Calu3 (cell line): ENCODE measurements around the gene NOD2. TPM values are rescaled to one million over a fixed set of nuclear protein-coding genes. Genes with fewer than 3 reads are reported as not detected.

ENCODE experiments used
- BruUV-seq: library from RNA; stranded (reverse); fragments of 400-500 nt; replicated peaks from 2 replicates; lab custom pipeline; 2021; lab: Mats Ljungman, UMichigan
- CTCF ChIA-PET: fragments of 300-600 bp; sonication (Branson Sonifier 250); formaldehyde crosslinking; loops from one replicate; lab custom pipeline; 2022; ENCODE audit warnings: antibody characterized with exemption; lab: Charles Lee
- DNase-seq: peaks from one replicate; pipeline ENCODE4 v3.0.0; 2022
- H3K27ac Mint-ChIP-seq: one replicate; pipeline ENCODE4 v1.8.0; 2022; ENCODE audit warnings: mixed read lengths; ENCODE audit not compliant: unreplicated experiment
- H3K27me3 Mint-ChIP-seq: one replicate; pipeline ENCODE4 v1.8.0; 2022; ENCODE audit warnings: mixed read lengths; ENCODE audit not compliant: unreplicated experiment
- H3K36me3 Mint-ChIP-seq: one replicate; pipeline ENCODE4 v1.8.0; 2022; ENCODE audit warnings: mild to moderate bottlenecking, moderate library complexity, mixed read lengths; ENCODE audit not compliant: insufficient read depth, unreplicated experiment
- H3K4me1 Mint-ChIP-seq: one replicate; pipeline ENCODE4 v1.8.0; 2022; ENCODE audit warnings: mild to moderate bottlenecking, low read depth, mixed read lengths; ENCODE audit not compliant: unreplicated experiment
- H3K4me3 Mint-ChIP-seq: one replicate; pipeline ENCODE4 v1.8.0; 2022; ENCODE audit warnings: mild to moderate bottlenecking, low read depth, moderate library complexity, mixed read lengths; ENCODE audit not compliant: unreplicated experiment
- H3K9me3 Mint-ChIP-seq: one replicate; pipeline ENCODE4 v1.8.0; 2022; ENCODE audit warnings: low read depth, mixed read lengths; ENCODE audit not compliant: unreplicated experiment
- intact Hi-C: fragments of 100-400 bp; cut with micrococcal nuclease; formaldehyde crosslinking; loops from one replicate; pipeline ENCODE4 v1.10.0; 2022; ENCODE audit not compliant: unreplicated experiment
- total RNA-seq: library from RNA; stranded (reverse); gene quantifications from 2 replicates; pipeline ENCODE4 v1.2.3, GENCODE V29; 2022
- TF ChIP-seq, protein P1 (sequence below): fragments of 200-600 bp; IDR thresholded peaks from one replicate; pipeline ENCODE4 v1.8.0; 2022; ENCODE audit warnings: antibody characterized with exemption; ENCODE audit not compliant: unreplicated experiment

The NOD2 gene
- total RNA-seq, 1 experiment from 2014 or later, result 0.87 TPM

DNA sequence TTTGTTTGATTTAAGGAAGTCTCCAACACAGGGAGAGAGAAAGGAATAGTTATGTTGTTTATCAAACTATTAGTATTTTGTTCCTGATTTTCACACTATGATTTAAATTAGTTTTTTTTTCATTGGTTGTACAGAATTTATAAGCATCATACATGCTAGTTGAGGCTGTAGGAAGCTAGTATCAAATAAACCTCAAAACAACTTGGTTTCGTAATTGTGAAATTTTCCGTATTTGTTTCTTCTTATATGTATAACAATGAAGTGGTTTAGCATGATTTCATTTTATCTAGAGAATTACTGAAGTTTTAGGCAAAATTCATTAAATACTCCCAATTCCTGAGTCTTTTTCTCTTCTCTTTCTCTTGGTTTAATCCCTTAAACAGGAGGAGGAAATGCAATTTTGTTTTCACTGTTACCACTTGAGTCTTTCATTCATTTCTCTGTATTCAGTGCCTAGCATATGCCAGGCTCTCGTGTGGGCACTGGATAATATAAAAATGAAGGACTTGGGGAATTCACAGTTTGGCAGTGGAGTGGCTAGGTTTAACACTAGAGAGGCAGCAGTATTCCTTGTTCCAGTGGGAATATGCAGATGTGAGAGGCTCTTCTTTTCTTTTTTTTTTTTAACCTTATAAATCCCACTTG lies 50.3 kb downstream of the NOD2 start:
- intact Hi-C loops, result no loop called here
- BruUV-seq, result no TSS peak
- Mint-ChIP-seq H3K27me3 (peaks cover 12% of the 10 kb centered on the region), H3K9me3 (no peaks in the 10 kb centered on the region), H3K36me3 (peaks cover 23% of the 10 kb centered on the region), H3K27ac (no peak overlapping the region), H3K4me3 (no peak overlapping the region), H3K4me1 (peaks cover 25% of the 10 kb centered on the region)
- CTCF ChIA-PET, result interaction anchor here (0.7 kb wide), 1 partner anchor 45 kb away, joined by 3 read pairs; no protein-coding TSS in a partner anchor
- no peak for DNase-seq
- TF ChIP-seq, protein P1, sequence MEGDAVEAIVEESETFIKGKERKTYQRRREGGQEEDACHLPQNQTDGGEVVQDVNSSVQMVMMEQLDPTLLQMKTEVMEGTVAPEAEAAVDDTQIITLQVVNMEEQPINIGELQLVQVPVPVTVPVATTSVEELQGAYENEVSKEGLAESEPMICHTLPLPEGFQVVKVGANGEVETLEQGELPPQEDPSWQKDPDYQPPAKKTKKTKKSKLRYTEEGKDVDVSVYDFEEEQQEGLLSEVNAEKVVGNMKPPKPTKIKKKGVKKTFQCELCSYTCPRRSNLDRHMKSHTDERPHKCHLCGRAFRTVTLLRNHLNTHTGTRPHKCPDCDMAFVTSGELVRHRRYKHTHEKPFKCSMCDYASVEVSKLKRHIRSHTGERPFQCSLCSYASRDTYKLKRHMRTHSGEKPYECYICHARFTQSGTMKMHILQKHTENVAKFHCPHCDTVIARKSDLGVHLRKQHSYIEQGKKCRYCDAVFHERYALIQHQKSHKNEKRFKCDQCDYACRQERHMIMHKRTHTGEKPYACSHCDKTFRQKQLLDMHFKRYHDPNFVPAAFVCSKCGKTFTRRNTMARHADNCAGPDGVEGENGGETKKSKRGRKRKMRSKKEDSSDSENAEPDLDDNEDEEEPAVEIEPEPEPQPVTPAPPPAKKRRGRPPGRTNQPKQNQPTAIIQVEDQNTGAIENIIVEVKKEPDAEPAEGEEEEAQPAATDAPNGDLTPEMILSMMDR, result no peak

DNA sequence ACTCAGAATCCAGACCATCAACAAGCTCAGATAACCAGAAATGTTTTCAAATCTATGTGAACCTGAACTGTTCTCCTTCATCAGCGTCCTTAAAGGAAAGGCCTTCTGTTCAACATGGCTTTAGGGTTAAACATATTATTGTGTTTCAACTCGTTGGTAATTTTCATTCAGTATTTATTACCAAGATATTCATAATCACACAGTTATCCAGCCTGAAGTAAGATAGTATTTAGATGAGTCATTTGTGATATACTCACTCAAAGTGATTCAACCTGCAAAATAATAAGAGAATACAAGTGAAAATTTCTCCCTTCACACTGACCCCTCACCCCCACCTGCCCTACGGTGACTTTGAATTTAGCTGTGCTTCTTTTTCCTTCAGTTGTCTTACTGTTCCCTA lies 51.5 kb downstream of the NOD2 start:
- no peak overlapping the region for H3K27ac Mint-ChIP-seq
- TF ChIP-seq, protein P1, result no peak
- H3K36me3 Mint-ChIP-seq, result peaks cover 23% of the 10 kb centered on the region
- DNase-seq, result no peak
- H3K4me3 Mint-ChIP-seq, result no peak overlapping the region
- peaks cover under 1% of the 10 kb centered on the region for H3K27me3 Mint-ChIP-seq
- BruUV-seq, result no TSS peak
- intact Hi-C loops, result loop anchor here (5.0 kb wide), 1 partner anchor 373 kb away; no protein-coding TSS in a partner anchor
- peaks cover 25% of the 10 kb centered on the region for H3K4me1 Mint-ChIP-seq
- no peaks in the 10 kb centered on the region for H3K9me3 Mint-ChIP-seq
- CTCF ChIA-PET, result interaction anchor here (0.7 kb wide), 1 partner anchor 77 kb away, joined by 4 read pairs; no protein-coding TSS in a partner anchor

DNA sequence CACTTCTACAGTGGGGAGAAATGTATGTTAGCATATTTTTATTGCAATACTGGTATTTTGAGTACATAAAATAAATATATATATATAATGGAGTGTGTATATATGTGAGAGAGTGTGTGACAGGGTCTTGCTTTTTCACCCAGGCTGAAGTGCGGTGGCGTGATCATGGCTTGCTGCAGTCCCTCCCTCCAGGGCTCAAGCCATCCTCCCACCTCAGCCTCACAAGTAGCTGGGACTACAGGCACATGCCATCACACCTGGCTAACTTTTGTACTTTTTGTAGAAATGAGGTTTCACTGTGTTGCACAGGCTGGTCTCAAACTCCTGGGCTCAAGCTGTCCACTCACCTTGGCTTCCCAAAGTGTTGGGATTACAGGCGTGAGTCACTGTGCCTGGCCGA lies 52.5 kb downstream of the NOD2 start:
- TF ChIP-seq, protein P1, result no peak
- CTCF ChIA-PET, result interaction anchor here (0.9 to 1.2 kb wide), 2 partner anchors 52 to 78 kb away, joined by 4 read pairs; no protein-coding TSS in a partner anchor
- no peaks in the 10 kb centered on the region for H3K27me3 Mint-ChIP-seq
- intact Hi-C loops, result loop anchor here (5.0 kb wide), 1 partner anchor 374 kb away; no protein-coding TSS in a partner anchor
- no peak overlapping the region for H3K27ac Mint-ChIP-seq
- H3K9me3 Mint-ChIP-seq, result no peaks in the 10 kb centered on the region
- H3K4me3 Mint-ChIP-seq, result no peak overlapping the region
- peaks cover 23% of the 10 kb centered on the region for H3K36me3 Mint-ChIP-seq
- DNase-seq, result no peak
- H3K4me1 Mint-ChIP-seq, result peaks cover 22% of the 10 kb centered on the region
- BruUV-seq, result no TSS peak

DNA sequence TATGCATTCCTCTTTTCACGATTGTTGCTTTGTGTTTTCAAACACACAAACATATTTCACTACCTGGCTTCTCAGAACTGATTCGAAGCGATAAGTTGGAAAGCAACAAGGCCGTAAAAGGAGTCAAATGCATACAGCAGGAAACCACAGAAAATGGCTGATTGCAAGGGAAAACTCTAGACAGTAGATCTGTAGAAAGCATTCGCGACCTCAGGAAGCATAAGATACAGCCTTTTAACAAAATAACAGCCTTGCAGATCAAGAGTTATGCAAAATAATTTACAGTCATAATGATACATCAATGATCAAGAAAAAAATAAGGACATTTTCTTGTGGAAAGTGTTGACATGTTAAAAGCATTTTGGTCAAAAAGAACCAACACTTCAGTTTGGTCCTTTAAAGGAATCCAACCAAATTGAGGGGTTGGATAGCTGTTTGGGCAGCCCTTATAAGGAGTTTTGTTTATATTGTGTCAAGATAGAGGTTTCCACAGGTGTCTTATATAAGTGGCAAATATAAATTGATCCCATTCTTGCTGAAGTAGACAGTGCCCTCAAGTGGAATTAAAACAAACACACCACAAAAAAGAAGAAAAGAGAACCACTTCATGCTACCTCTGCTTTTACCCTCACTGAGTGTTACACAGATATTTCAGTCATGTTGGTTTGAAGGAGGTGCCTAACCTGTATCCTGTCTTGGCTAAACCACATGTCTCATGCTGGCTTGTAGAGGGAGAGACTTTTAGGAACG lies 54.0 kb downstream of the NOD2 start:
- CTCF ChIA-PET, result interaction anchor here (1.2 kb wide), 1 partner anchor 53 kb away, joined by 4 read pairs; no protein-coding TSS in a partner anchor
- no peak for DNase-seq
- Mint-ChIP-seq H3K4me3 (no peak overlapping the region), H3K4me1 (peaks cover 14% of the 10 kb centered on the region), H3K36me3 (peaks cover 8% of the 10 kb centered on the region), H3K9me3 (no peaks in the 10 kb centered on the region), H3K27me3 (no peaks in the 10 kb centered on the region), H3K27ac (no peak overlapping the region)
- no TSS peak for BruUV-seq
- TF ChIP-seq, protein P1, result peak; percentile 29
- intact Hi-C loops, result loop anchor here (1.0 to 5.0 kb wide), 3 partner anchors 76 to 375 kb away; no protein-coding TSS in a partner anchor
